GM12878 (cell line): Measurements from ENCODE around the gene DNAJC3. TPM values are rescaled to one million over a fixed set of nuclear protein-coding genes. Genes with fewer than 3 reads are reported as not detected.

Experiments
- ATAC-seq: fragments of 200-7000 bp; cut with Tn5 transposase; 3 replicates; pipeline ENCODE4 v1.9.1; 2020; ENCODE audit warnings: mild to moderate bottlenecking, moderate library complexity
- BruUV-seq: library from RNA; stranded (reverse); fragments of 400-500 nt; replicated peaks from 2 replicates; lab custom pipeline; 2021; lab: Mats Ljungman, UMichigan
- CTCF ChIA-PET: fragments of 300-600 bp; sonication (Branson Sonifier 250); formaldehyde crosslinking; extraction: SDS; loops from one replicate; lab custom pipeline; 2021; ENCODE audit warnings: inconsistent platforms; lab: Yijun Ruan, JAX
- POLR2A ChIA-PET: fragments of 350-600 bp; formaldehyde crosslinking; extraction: SDS; loops from one replicate; lab custom pipeline; 2021; ENCODE audit warnings: inconsistent platforms; lab: Charles Lee
- RAD21 ChIA-PET: fragments of 300-600 bp; sonication (Branson Sonifier 250); formaldehyde crosslinking; loops from one replicate; lab custom pipeline; 2023; ENCODE audit warnings: antibody characterized with exemption; ENCODE audit not compliant: unreplicated experiment; lab: Charles Lee
- SMC1A ChIA-PET: fragments of 300-600 bp; sonication (Branson Sonifier 250); formaldehyde crosslinking; loops from one replicate; lab custom pipeline; 2023; ENCODE audit not compliant: unreplicated experiment, uncharacterized antibody; lab: Charles Lee
- DNase-seq: peaks from one replicate; pipeline ENCODE4 v3.0.0-alpha.2; 2011; ENCODE audit warnings: low read depth, low spot score
- FAIRE-seq: peaks from 3 replicates; lab custom pipeline; 2011; peaks lifted over from hg19 to GRCh38; lab: Jason Lieb, UNC
- H2AFZ ChIP-seq: 2 replicates; pipeline ENCODE4 v1.6.0; 2011; ENCODE audit warnings: low read depth, low read length, control low read depth; ENCODE audit not compliant: control insufficient read depth
- H3K27ac ChIP-seq: 2 replicates; pipeline ENCODE4 v1.5.1; 2011; ENCODE audit warnings: control low read depth; ENCODE audit not compliant: control insufficient read depth, insufficient read depth
- H3K27me3 ChIP-seq, 2 experiments: replicated peaks in 1 of 2; 2 replicates each; pipeline versions ENCODE4 v1.6.0 to v1.6.1; 2011; ENCODE audit warnings: low read length in 1 of 2; ENCODE audit not compliant: control insufficient read depth in 2 of 2, insufficient read depth in 2 of 2
- H3K36me3 ChIP-seq, 2 experiments: 2 replicates each; pipeline ENCODE4 v1.5.1; 2011; ENCODE audit warnings: low read length in 1 of 2; ENCODE audit not compliant: control insufficient read depth in 2 of 2, insufficient read depth in 2 of 2
- H3K4me1 ChIP-seq: 2 replicates; pipeline ENCODE4 v1.6.1; 2011; ENCODE audit warnings: mild to moderate bottlenecking, low read length, moderate library complexity, mixed read lengths; ENCODE audit not compliant: control insufficient read depth, insufficient read depth
- H3K4me2 ChIP-seq: 2 replicates; pipeline ENCODE4 v1.6.0; 2011; ENCODE audit warnings: control low read depth; ENCODE audit not compliant: control insufficient read depth, insufficient read depth
- H3K4me3 ChIP-seq: fragments of 200-600 bp; sonication (generic); 2 replicates; pipeline ENCODE4 v1.5.1; 2016
- H3K79me2 ChIP-seq: 2 replicates; pipeline ENCODE4 v1.6.0; 2011; ENCODE audit warnings: low read length; ENCODE audit not compliant: control insufficient read depth, insufficient read depth
- H3K9ac ChIP-seq: 2 replicates; pipeline ENCODE4 v1.8.0; 2011; ENCODE audit warnings: low read length, control low read depth, mixed read lengths; ENCODE audit not compliant: control insufficient read depth, insufficient read depth
- H3K9me3 ChIP-seq: replicated peaks from 3 replicates; pipeline ENCODE4 v1.5.1; 2011; ENCODE audit warnings: mild to moderate bottlenecking, low read length; ENCODE audit not compliant: control insufficient read depth, insufficient read depth
- H4K20me1 ChIP-seq: 2 replicates; pipeline ENCODE4 v1.6.0; 2011; ENCODE audit not compliant: control insufficient read depth, insufficient read depth
- CREB1 ChIP-seq: IDR thresholded peaks from 2 replicates; pipeline ENCODE4 v1.6.1; 2012; ENCODE audit warnings: low read depth, mild to moderate bottlenecking, inconsistent platforms
- CTCF ChIP-seq, 3 experiments: IDR thresholded peaks in 2 of 3; conservative IDR thresholded peaks in 1 of 3; 2 replicates each; pipeline ENCODE4 v1.5.1; 2011; ENCODE audit warnings: low read depth in 3 of 3, low read length in 3 of 3, mild to moderate bottlenecking in 3 of 3, control low read depth in 2 of 3, moderate library complexity in 2 of 3, inconsistent platforms in 1 of 3, mixed read lengths in 1 of 3; ENCODE audit not compliant: control insufficient read depth in 2 of 3, insufficient read depth in 1 of 3; ENCODE audit errors: extremely low read depth in 1 of 3
- DPF2 ChIP-seq: fragments of 450-650 bp; IDR thresholded peaks from 2 replicates; pipeline ENCODE4 v1.6.1; 2017; ENCODE audit warnings: mild to moderate bottlenecking
- IKZF2 ChIP-seq, 2 experiments: fragments of 450-650 bp; IDR thresholded peaks; 2 replicates each; pipeline ENCODE4 v1.6.1; 2017; ENCODE audit warnings: mild to moderate bottlenecking in 2 of 2, moderate library complexity in 2 of 2
- PAX8 ChIP-seq: fragments of 450-650 bp; IDR thresholded peaks from 2 replicates; pipeline ENCODE4 v1.6.1; 2017; ENCODE audit warnings: mild to moderate bottlenecking, moderate library complexity
- SMAD5 ChIP-seq: IDR thresholded peaks from 2 replicates; pipeline ENCODE4 v1.6.1; 2016; ENCODE audit warnings: antibody characterized with exemption, low read depth
- SREBF2 ChIP-seq: IDR thresholded peaks from 2 replicates; pipeline ENCODE4 v1.6.1; 2012; ENCODE audit warnings: mild to moderate bottlenecking, low read length
- TCF12 ChIP-seq: IDR thresholded peaks from 2 replicates; pipeline ENCODE4 v1.6.1; 2011; ENCODE audit warnings: low read depth, mild to moderate bottlenecking, low read length
- TCF7 ChIP-seq: IDR thresholded peaks from 2 replicates; pipeline ENCODE4 v1.6.1; 2014; ENCODE audit warnings: antibody characterized with exemption, borderline replicate concordance
- WGBS: methylation state at CpG from one replicate; pipeline ENCODE4 v1.1.6; 2016; ENCODE audit warnings: low lambda C conversion rate; ENCODE audit not compliant: insufficient replicate concordance, insufficient coverage; ENCODE audit errors: missing lambda C conversion rate; 5-methylcytosine and 5-hydroxymethylcytosine counted together
- in situ Hi-C: fragments of 300-500 bp; cut with MboI; formaldehyde crosslinking; loops from 9 replicates; pipeline ENCODE4 v1.14.3; 2018; ENCODE audit warnings: mixed read lengths
- intact Hi-C: fragments of 100-400 bp; cut with micrococcal nuclease; formaldehyde crosslinking; loops from one replicate; pipeline ENCODE4 v1.14.2; 2022; ENCODE audit not compliant: unreplicated experiment
- polyA plus RNA-seq, 11 experiments: library from polyadenylated mRNA; depleted of rRNA in 4 of 11; unstranded in 6 of 11; stranded (reverse) in 5 of 11; fragments of >200 nt; fragmentation: Nextera tagmentation in 4 of 11; fragmentation: Illumina TruSeq in 1 of 11; extraction: Ambion mirVana in 4 of 11; extraction: Trizol in 1 of 11; gene quantifications; 1 replicate in 1 of 11; 2 replicates in 10 of 11; pipeline versions ENCODE4 v1.2.1 to v1.2.3, GENCODE V29; 2011 to 2016; ENCODE audit warnings: inconsistent platforms in 2 of 11, missing spikeins in 2 of 11, low read depth in 1 of 11
- total RNA-seq, 4 experiments: library from RNA; depleted of rRNA in 3 of 4; stranded (reverse); fragments of >200 nt in 3 of 4; fragmentation: Illumina TruSeq in 1 of 4; extraction: Trizol in 1 of 4; gene quantifications; 2 replicates each; pipeline versions ENCODE4 v1.2.1 to v1.2.3, GENCODE V29; 2013 to 2021

Gene DNAJC3
- total and polyA plus RNA-seq, 10 of the 15 experiments (the other 5 are each of a cell fraction or from before 2014, with no cell fraction given): 9.3 to 37.4 (median 19.0) TPM

DNA sequence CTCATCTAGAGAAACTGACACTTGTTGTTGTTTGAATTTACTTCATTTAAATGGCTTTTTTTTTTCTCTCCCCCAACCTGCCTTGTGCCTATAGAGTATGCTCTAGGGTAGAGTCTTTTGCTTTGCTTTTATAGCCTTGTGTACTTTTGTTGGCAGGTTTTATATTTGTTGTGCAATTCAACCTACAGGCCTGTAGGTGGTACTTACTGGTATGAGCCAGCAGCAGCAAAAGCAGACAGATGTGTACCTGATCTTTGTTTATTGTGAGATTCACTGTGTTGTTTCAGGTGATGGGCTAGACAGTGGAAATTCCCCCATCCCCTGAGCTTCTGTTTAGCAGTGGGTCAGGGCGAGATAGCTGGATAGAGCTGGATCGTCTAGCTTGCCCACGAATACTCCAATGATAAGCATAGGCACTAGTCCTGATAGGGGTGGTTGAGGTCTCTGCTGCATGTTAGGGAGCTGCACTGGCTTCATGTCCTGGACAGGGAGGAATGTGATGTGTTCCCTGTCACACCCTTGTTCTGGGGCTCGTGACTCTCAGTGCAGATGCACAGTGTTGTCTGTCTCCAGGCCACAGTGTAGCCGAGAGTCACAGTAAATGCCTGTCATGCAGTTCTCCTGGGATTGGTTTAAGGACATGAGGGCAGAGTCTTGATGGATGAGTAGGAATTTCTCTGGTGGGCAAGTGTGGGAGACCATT lies 21.3 kb downstream of the DNAJC3 start:
- ChIA-PET SMC1A (interaction anchor here (0.6 to 0.7 kb wide), 2 partner anchors 27 to 47 kb away, joined by 3 read pairs; no protein-coding TSS in a partner anchor), RAD21 (interaction anchor here (0.6 to 1.6 kb wide), 3 partner anchors 14 to 135 kb away, joined by 3 to 4 read pairs (median 3); no protein-coding TSS in a partner anchor), POLR2A (interaction anchor here (0.7 kb wide), 1 partner anchor 14 kb away, joined by 4 read pairs; no protein-coding TSS in a partner anchor), CTCF (interaction anchor here (0.6 to 0.8 kb wide), 3 partner anchors 11 to 620 kb away, joined by 3 to 5 read pairs (median 3); no protein-coding TSS in a partner anchor)
- peaks cover 64% of the 10 kb centered on the region for H3K79me2 ChIP-seq
- no peak overlapping the region for H3K4me2 ChIP-seq
- in situ Hi-C loops: loop anchor here (25.0 kb wide), 1 partner anchor 1739 kb away; the partner anchor contains the start of gene RAP2A
- peaks cover 2% of the 10 kb centered on the region; the same call in 2 of the 3 replicates for H3K9me3 ChIP-seq
- H3K4me1 ChIP-seq: no peaks in the 10 kb centered on the region
- intact Hi-C loops: no loop called here
- H4K20me1 ChIP-seq: no peaks in the 10 kb centered on the region
- no peak overlapping the region for H3K9ac ChIP-seq
- no peak overlapping the region for H3K4me3 ChIP-seq
- ATAC-seq: peak; percentile 67
- H3K27me3 ChIP-seq: no peaks in the 10 kb centered on the region
- no peak for DNase-seq
- 95% methylated on average over 5 of the region's 5 CpGs for WGBS
- no peak overlapping the region for H3K27ac ChIP-seq
- 0 out of 4 replicates have a peak, but pooled peaks cover 0 to 3% of the 10 kb centered on the region in 2 experiments for H3K36me3 ChIP-seq
- no peak for FAIRE-seq
- H2AFZ ChIP-seq: no peak overlapping the region
- peak in 2 of 3 experiments; percentile 31 to 33; a peak in 1 of 6 replicates for TF ChIP-seq CTCF (IDR thresholded peaks at IDR 0.05 in 2 of 3, conservative IDR thresholded peaks at IDR 0.05 in 1 of 3; ENCODE audit: control insufficient read depth in 2 of 3, extremely low read depth in 1 of 3, insufficient read depth in 1 of 3, low read depth in 3 of 3, low read length in 3 of 3)
- TF ChIP-seq CREB1: no peak
- no peak for TF ChIP-seq IKZF2 (IDR thresholded peaks at IDR 0.05)
- TF ChIP-seq PAX8: no peak
- TF ChIP-seq SREBF2: no peak
- TF ChIP-seq TCF7: no peak
- no peak for TF ChIP-seq DPF2
- TF ChIP-seq SMAD5: no peak
- TF ChIP-seq TCF12: no peak
- BruUV-seq: no TSS peak
